CD14-positive monocyte (primary cell): ENCODE data around the gene EEF1B2. TPM values are rescaled to one million over a fixed set of nuclear protein-coding genes. Genes with fewer than 3 reads are reported as not detected.

ENCODE experiments used
- DNase-seq, 3 donors: peaks; one replicate each; pipeline ENCODE4 v3.0.0-alpha.2; 2011 to 2022
- H2AFZ ChIP-seq: 2 replicates; pipeline ENCODE4 v1.6.0; 2012; ENCODE audit warnings: mild to moderate bottlenecking, low read depth, low read length, inconsistent platforms; ENCODE audit not compliant: insufficient read depth, poor library complexity, severe bottlenecking
- H3K27ac ChIP-seq, 2 donors: 1 replicate in 1 of 2; 2 replicates in 1 of 2; pipeline ENCODE4 v1.5.1; 2012 to 2013; ENCODE audit warnings: low read length in 2 of 2, control low read depth in 1 of 2, inconsistent platforms in 1 of 2, low read depth in 1 of 2, mild to moderate bottlenecking in 1 of 2
- H3K27me3 ChIP-seq, 2 donors: one replicate each; pipeline versions ENCODE4 v1.6.0 to v1.6.1; 2011 to 2013; ENCODE audit warnings: low read length in 2 of 2; ENCODE audit not compliant: control insufficient read depth in 2 of 2, insufficient read depth in 2 of 2
- H3K36me3 ChIP-seq, 2 donors: replicated peaks in 1 of 2; 1 replicate in 1 of 2; 2 replicates in 1 of 2; pipeline versions ENCODE4 v1.5.1 to v1.6.1; 2012 to 2013; ENCODE audit warnings: low read length in 2 of 2, control low read depth in 1 of 2, inconsistent platforms in 1 of 2, mild to moderate bottlenecking in 1 of 2; ENCODE audit not compliant: insufficient read depth in 2 of 2, control insufficient read depth in 1 of 2
- H3K4me1 ChIP-seq, 2 donors: 1 replicate in 1 of 2; 2 replicates in 1 of 2; pipeline versions ENCODE4 v1.5.1 to v1.6.1; 2012 to 2013; ENCODE audit warnings: low read length in 2 of 2, control low read depth in 1 of 2, inconsistent platforms in 1 of 2, mild to moderate bottlenecking in 1 of 2, moderate library complexity in 1 of 2; ENCODE audit not compliant: insufficient read depth in 2 of 2, control insufficient read depth in 1 of 2
- H3K4me2 ChIP-seq: replicated peaks from 2 replicates; pipeline ENCODE3; 2012; ENCODE audit warnings: low read length, moderate library complexity, mild to moderate bottlenecking; ENCODE audit not compliant: poor library complexity, severe bottlenecking; ENCODE audit errors: extremely low read depth
- H3K4me3 ChIP-seq, 3 experiments: fragments of 200-600 bp in 1 of 3; sonication (generic) in 1 of 3; replicated peaks in 1 of 3; 1 replicate in 2 of 3; 2 replicates in 1 of 3; pipeline ENCODE4 v1.5.1; 2011 to 2013; ENCODE audit warnings: low read length in 3 of 3, mild to moderate bottlenecking in 3 of 3, control low read depth in 2 of 3, low read depth in 2 of 3, inconsistent platforms in 1 of 3, moderate library complexity in 1 of 3
- H3K79me2 ChIP-seq: 2 replicates; pipeline ENCODE4 v1.6.0; 2012; ENCODE audit warnings: mild to moderate bottlenecking, control low read depth, inconsistent platforms, low read length, moderate library complexity; ENCODE audit not compliant: insufficient read depth
- H3K9ac ChIP-seq: 2 replicates; pipeline ENCODE4 v1.6.0; 2017; ENCODE audit warnings: low read length, mild to moderate bottlenecking; ENCODE audit not compliant: insufficient read depth, poor library complexity, severe bottlenecking
- H3K9me3 ChIP-seq, 2 donors: replicated peaks in 1 of 2; 1 replicate in 1 of 2; 2 replicates in 1 of 2; pipeline versions ENCODE4 v1.5.1 to v1.6.1; 2012 to 2013; ENCODE audit warnings: low read length in 2 of 2, control low read depth in 1 of 2; ENCODE audit not compliant: control insufficient read depth in 1 of 2, insufficient read depth in 1 of 2
- H4K20me1 ChIP-seq: 2 replicates; pipeline ENCODE4 v1.6.0; 2012; ENCODE audit warnings: mild to moderate bottlenecking, low read length, control low read depth, moderate library complexity; ENCODE audit not compliant: insufficient read depth
- H3K27ac Mint-ChIP-seq, 7 donors: one replicate each; pipeline ENCODE4 v1.8.0; 2020; ENCODE audit warnings: mild to moderate bottlenecking in 7 of 7, mixed read lengths in 7 of 7, moderate library complexity in 6 of 7, inconsistent platforms in 2 of 7
- H3K27me3 Mint-ChIP-seq, 3 donors: one replicate each; pipeline ENCODE4 v1.8.0; 2021 to 2022; ENCODE audit warnings: low read depth in 3 of 3, mild to moderate bottlenecking in 3 of 3, mixed read lengths in 3 of 3, moderate library complexity in 3 of 3, inconsistent platforms in 1 of 3
- H3K36me3 Mint-ChIP-seq, 2 donors: one replicate each; pipeline ENCODE4 v1.8.0; 2020; ENCODE audit warnings: mixed read lengths in 2 of 2, inconsistent platforms in 1 of 2, mild to moderate bottlenecking in 1 of 2
- H3K4me1 Mint-ChIP-seq: one replicate; pipeline ENCODE4 v1.8.0; 2020; ENCODE audit warnings: mild to moderate bottlenecking, mixed read lengths
- H3K4me3 Mint-ChIP-seq, 2 donors: one replicate each; pipeline ENCODE4 v1.8.0; 2020; ENCODE audit warnings: mild to moderate bottlenecking in 2 of 2, mixed read lengths in 2 of 2, moderate library complexity in 1 of 2
- H3K9me3 Mint-ChIP-seq, 7 donors: one replicate each; pipeline ENCODE4 v1.8.0; 2020 to 2022; ENCODE audit warnings: mixed read lengths in 7 of 7, mild to moderate bottlenecking in 6 of 7, moderate library complexity in 6 of 7, inconsistent platforms in 2 of 7
- CTCF ChIP-seq: fragments of 200-600 bp; IDR thresholded peaks from one replicate; pipeline ENCODE4 v1.8.0; 2022; ENCODE audit warnings: antibody characterized with exemption, mild to moderate bottlenecking
- WGBS: methylation state at CpG from one replicate; pipeline ENCODE4 v1.1.5; 2013; ENCODE audit warnings: missing lambda C conversion rate; ENCODE audit not compliant: insufficient coverage; 5-methylcytosine and 5-hydroxymethylcytosine counted together
- intact Hi-C, 2 donors: fragments of 100-400 bp; cut with micrococcal nuclease; formaldehyde crosslinking; loops; one replicate each; pipeline versions ENCODE4 v1.15.0 to v1.15.1; 2023
- polyA plus RNA-seq, 3 donors: library from polyadenylated mRNA; depleted of rRNA in 1 of 3; unstranded in 2 of 3; stranded (reverse) in 1 of 3; fragments of 300-500 nt in 2 of 3; fragments of >200 nt in 1 of 3; fragmentation: Illumina TruSeq in 2 of 3; gene quantifications; 1 replicate in 2 of 3; 2 replicates in 1 of 3; pipeline ENCODE4 v1.2.3, GENCODE V29; 2012 to 2021

EEF1B2 gene
- polyA plus RNA-seq, 3 donors, result 330 to 406 (median 355) TPM

GRCh38 chr2:206201075-206201848, 41.6 kb downstream of the EEF1B2 start:
- H2AFZ ChIP-seq, result no peak overlapping the region
- Mint-ChIP-seq H3K36me3 (no peaks in the 10 kb centered on the region), H3K4me3 (no peak overlapping the region), H3K27ac (no peak overlapping the region), H3K4me1 (no peaks in the 10 kb centered on the region), H3K27me3 (peaks cover 9 to 12% (median 11%) of the 10 kb centered on the region in 3 donors), H3K9me3 (peaks cover 0 to 11% (median 2%) of the 10 kb centered on the region in 7 donors)
- H3K79me2 ChIP-seq, result no peaks in the 10 kb centered on the region
- intact Hi-C loops, result no loop called here
- 71% methylated on average over 1 of the region's 5 CpGs for WGBS
- TF ChIP-seq CTCF, result no peak
- H4K20me1 ChIP-seq, result no peaks in the 10 kb centered on the region
- no peak overlapping the region for H3K27ac ChIP-seq
- H3K36me3 ChIP-seq, result no peaks in the 10 kb centered on the region
- no peak overlapping the region for H3K4me3 ChIP-seq
- H3K9ac ChIP-seq, result no peak overlapping the region
- no peak overlapping the region for H3K4me2 ChIP-seq
- no peaks in the 10 kb centered on the region for H3K4me1 ChIP-seq
- no peaks in the 10 kb centered on the region for H3K9me3 ChIP-seq
- no peak for DNase-seq
- no peaks in the 10 kb centered on the region for H3K27me3 ChIP-seq

- no peak for TF ChIP-seq CTCF
- no peak overlapping the region for H3K27ac ChIP-seq
- H3K27me3 ChIP-seq, result no peaks in the 10 kb centered on the region
- H3K36me3 ChIP-seq, result no peaks in the 10 kb centered on the region
- H2AFZ ChIP-seq, result no peak overlapping the region
- no peak overlapping the region for H3K4me2 ChIP-seq
- no peak overlapping the region for H3K9ac ChIP-seq
- H4K20me1 ChIP-seq, result no peaks in the 10 kb centered on the region
- H3K4me1 ChIP-seq, result no peaks in the 10 kb centered on the region
- no peak for DNase-seq
- intact Hi-C loops, result no loop called here
- no peaks in the 10 kb centered on the region for H3K9me3 ChIP-seq
- H3K36me3 Mint-ChIP-seq, result no peaks in the 10 kb centered on the region
- H3K9me3 Mint-ChIP-seq, result peaks cover 0 to 11% (median 2%) of the 10 kb centered on the region in 7 donors
- no peak overlapping the region for H3K4me3 ChIP-seq
- H3K79me2 ChIP-seq, result no peaks in the 10 kb centered on the region
- H3K4me1 Mint-ChIP-seq, result no peaks in the 10 kb centered on the region
- peak overlapping the region in 1 of 7 donors; percentile 33 for H3K27ac Mint-ChIP-seq
- H3K27me3 Mint-ChIP-seq, result peaks cover 5 to 17% (median 9%) of the 10 kb centered on the region in 3 donors
- no peak overlapping the region for H3K4me3 Mint-ChIP-seq
- WGBS, result 80% methylated on average over 5 of the region's 16 CpGs
Measured at GRCh38 chr2:206202446-206202845, 42.8 kb downstream of the EEF1B2 start.
